Stimulated activated CD4-positive, alpha-beta T cell treated with anti-CD3 and anti-CD28 coated beads, Interleukin-15, amount 100 ng/mL, for 1 hour (primary cell): ENCODE results near the gene DDOST.
"Not testable (repeated sequence)": the region's sequence is repeated elsewhere in the genome, so short reads cannot be mapped to it uniquely, and the experiment has no call there.

Source experiments
- DNase-seq, 2 donors: peaks; one replicate each; pipeline ENCODE4 v3.0.0-alpha.2; 2020; ENCODE audit warnings: low read depth in 1 of 2, low spot score in 1 of 2

Gene DDOST

DNA sequence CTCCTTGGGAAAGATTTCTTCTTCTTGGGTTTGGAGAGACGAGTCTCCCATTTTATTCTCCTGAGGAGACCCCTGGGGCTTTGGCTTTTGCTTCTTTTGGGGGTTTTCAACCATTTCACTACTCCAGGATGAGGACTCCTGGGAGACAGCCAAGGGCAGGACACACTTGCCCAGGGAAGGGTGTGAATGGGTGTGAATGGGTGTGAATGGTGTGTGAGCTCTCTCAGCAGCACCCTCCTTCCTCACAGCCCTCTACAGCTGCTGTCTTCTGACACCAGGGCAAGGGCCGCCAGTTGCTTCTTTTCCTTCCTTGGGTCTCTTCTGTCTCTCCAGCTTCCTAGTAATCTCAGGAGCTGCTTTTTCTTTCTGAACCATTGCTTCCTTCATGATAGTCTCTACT is 32.5 kb upstream of the DDOST start:
- DNase-seq: no peak

DNA sequence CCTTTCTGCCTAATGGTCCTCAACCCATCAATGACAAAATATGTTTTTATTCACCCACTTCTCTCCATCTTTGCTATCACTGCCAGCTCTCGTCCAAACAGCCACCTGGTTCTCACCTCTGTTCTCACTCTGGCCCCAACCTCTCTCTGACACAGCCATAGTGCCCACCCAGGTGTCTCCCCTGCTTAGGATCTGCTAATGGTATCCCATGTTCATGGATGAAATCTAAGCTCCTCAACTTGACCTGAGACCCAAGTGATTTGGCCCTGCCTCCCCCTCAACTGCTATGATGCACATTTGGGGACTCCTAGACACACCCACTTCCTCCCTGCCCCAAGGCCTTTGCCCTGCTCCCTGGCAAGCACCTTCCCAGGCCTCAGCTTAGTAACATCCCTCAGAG is 30.7 kb upstream of the DDOST start:
- no peak for DNase-seq

DNA sequence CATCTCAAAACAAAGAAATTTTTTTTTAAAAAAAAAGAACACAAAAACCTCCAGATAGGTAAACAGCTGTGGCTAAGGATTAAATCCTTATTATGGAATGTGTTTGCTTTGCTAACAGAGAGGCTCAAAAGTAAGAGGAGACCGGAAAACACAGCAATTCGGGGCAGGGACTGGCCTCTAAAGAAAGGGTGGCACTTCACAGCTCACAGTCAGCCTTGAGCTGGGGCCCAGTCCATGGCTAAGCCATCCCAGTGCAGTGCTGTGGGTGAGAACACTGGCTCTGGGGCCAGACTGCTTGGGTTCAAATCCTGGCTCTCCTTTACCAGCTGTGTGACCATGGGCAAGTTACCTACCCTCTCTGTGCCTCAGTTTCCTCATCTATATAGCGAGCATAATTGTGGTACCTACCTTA is 28.5 kb upstream of the DDOST start:
- no peak for DNase-seq

DNA sequence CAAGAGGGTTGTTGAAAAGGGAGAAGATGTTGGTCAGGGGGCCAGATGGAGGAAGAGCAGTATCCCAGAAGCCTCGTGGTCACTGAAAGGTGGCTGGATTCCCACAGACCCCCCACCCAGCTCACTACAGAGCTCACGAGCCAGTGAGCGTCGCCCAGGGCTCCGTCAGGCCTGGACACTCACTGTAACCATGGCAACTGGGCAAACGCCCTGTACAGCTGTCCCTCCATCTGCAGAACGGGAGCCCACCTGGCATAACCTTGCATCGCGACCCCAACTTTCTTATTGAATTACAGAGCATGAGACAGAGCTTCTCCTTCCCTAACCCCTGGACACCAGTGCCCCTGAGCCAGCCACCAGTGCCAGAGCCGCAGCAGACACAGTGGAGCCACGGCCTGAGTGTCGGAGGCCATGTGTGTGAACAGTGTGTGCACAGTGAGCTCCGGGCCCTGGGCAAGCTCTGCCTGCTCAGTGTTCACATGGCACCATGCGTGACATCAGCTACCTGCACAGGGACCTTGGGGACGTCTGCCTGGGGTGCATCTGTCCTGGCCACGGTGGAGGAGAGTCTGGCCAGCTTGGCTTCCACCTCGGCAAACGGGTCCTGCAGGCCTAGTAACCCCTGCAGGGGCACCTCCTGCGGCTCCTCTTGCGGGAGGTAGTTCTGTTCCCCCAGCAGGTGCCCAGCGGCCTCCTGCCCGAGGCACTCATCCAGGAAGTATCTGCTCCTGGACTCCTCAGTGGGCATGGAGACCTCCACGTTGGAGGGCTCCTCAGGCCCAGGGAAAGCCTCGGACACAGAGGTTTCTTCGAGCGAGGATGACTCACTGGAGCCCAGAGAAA is 25.9 kb upstream of the DDOST start:
- no peak for DNase-seq

DNA sequence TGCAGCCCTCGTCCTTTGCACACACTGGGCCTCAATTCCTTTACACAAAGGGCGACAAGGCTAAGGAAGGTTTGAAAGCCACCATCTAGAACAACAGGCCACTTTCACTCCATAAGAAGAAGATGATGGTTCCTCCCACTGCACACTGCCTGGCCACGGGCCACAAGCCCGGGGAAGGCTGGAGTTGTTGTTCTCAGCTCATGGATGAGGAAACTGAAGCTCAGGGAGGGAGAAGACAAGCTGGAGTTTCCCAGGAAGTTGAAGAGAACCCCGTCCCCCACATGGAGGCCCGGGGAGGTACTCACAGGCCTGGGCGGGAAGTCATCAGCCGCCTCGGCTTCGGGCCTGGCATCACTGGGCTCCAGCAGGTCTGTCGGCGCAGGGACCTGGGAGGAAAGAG is 24.6 kb upstream of the DDOST start:
- no peak for DNase-seq

DNA sequence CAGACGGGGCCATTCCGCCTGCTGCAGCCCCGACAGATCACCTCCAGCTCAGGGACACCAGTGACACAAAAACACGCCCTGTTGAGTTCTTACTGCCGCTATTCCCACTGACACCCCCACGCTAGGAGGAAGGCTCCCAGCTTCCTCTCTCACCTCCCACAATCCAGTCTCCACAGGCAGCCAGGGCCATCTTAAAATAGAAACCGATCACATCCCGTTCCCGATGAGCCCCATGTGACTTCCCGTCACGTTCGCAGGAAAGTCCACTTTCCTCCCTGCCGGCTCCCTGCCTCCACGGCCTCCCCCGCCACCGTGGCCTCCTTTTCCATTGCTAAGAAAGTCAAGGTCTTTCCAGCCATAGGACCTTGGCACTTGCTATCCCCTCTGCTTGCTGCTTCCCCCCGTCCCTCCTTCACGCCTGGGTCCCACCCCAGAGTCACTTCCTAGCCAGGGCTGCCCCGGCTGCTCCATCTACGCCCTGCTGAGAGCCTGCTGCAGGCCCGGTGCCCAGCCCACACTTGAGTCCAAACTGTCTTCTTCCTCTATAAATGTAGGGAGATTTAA is 24.0 kb upstream of the DDOST start:
- no peak for DNase-seq

DNA sequence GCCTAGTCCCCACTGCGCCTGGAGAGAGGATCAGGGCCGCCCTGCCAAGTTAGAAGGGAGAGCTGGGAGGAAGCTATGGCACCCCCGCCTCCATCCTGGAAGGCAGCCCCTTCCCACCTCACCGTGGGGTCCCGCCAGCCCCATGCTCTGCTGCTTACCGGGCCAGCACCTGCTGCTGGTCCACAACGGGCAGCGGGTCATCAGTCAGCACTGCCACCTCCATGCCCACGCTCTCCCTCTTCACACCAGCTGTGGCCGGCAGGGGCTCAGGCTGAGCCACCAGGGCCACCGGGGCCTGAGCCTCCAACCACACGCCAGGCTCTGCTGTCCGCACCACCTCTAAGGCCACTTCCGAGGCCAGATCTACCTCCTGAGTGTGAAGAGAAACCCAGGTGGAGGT is 23.5 kb upstream of the DDOST start:
- DNase-seq: no peak

DNA sequence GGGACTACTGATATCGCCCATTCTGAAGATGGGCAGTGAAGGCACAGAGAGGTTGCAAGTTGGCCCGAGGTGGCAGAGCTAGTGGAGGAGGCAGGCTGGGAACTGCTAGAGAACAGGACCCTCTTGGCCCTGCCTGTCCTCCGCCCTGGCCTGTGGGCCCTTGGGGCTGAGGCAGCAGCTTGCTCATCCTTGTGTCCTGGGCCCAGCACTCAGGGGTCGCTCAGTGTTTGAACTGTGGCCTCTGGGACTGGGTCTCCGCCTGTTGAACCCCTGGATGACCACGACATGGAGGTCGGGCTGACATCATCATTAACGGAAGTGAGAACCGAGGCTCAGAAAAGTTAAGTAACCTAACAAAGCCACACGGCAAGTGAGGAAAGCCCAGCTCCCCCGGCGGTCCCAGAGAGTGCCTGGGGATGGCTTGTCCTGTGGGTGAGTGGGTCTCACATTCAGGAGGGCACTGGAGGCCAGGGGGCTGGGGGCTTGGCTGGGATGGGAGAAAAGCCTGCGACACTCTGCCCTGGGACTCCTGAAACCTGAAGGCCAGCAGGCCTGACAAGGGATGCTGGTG is 23.0 kb upstream of the DDOST start:
- no peak for DNase-seq

DNA sequence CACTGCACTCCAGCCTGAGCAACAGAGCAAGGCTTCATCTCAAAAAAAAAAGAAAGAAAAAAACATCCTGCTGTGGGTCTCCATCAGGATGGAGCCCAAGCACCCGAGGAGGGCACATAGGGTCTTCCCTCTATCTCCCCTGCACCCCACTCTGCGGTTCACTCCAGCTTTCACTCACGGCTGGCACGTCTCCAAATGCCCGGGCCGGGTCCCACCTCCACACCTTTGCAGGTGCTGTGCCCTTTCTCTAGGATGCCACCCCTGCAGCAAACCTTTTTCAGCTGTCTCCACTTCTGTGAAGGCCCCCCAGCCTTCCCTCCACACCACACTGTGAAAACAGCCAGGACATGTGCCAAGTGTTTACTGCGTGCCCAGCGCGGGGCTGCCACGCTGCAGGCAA is 22.4 kb upstream of the DDOST start:
- DNase-seq: no peak

DNA sequence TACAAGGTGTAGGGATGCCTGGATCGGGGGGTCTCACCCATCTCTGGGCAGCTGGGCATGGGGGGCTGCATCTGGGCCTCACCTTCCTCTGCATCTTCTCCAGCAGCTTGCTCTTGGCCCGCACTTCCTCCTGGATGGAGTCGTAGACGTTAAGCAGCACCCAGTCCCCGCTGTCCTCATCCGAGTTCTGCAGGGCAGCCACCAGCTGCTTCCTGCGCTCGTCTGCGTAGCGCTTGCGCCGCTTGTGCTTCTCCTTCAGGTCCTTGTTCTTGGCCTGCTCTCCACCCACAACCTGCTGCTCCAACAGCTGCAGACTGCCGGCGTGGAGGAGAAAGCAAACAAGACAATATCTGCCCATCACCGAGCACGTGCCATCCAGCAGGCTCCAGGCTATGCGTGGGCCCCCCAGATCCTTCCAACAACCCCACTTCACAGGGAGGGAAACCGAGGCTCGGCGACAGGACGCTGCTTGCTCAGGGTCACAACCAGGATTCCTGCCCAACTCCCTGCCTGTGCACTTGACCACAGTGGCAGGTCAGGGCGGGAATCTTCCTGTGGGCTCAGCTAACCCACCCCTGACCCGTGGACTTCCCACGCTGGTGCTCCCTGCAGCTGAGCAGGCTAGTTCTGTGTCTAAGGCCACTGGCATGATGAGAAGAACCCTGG is 21.5 kb upstream of the DDOST start:
- DNase-seq: no peak

DNA sequence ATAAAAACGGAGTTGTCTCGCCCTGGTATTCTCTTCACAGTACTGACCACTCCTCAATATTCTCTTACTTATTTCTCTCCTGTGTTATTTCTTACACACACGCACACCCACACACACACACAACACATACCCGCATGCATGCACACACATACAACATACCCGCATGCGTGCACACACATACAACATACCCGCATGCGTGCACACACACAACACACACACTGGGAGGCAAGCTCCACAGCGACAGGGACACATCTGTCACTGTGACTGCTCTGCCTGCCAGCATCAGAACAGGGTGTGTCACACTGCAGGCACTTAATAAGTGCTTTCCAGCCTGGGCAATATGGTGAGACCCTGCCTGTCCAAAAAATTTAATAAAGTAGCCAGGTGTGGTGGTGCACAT is 20.8 kb upstream of the DDOST start:
- DNase-seq: no peak

DNA sequence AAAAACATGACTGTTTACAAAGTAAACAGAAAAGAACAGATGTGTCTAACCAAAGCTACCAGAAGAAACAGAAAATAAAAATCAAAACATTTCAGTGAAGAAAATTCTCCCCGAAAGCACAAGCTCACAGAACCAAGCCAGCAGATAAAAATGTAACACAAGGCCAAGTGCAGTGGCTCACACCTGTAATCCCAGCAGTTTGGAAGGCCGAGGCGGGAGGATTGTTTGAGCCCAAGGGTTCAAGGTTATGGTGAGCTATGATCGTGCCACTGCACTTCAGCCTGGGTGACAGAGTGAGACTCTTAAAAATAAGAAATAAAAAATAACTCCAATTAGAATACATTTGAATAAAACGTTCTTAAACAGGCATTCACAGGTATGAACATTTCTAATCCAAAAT is 19.1 kb upstream of the DDOST start:
- no peak for DNase-seq

DNA sequence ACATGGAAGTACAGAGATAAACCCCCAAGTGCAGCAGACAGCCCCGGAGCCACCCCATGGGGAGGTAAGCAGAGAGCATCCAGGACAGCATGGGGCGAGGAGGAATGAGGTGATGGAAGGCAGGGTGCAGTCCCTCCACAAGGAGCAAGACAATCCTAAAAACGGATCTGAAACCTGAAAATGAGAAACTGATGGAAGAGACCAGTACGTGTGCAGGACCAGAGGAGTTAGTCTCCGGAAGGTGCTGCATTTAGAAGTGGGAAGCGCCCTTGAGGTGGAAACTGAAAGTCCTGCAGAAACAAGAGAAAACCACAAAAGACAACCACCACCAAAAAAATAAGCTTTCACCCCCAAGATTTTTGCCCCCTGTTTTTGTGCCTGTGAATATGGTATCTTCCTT is 17.4 kb upstream of the DDOST start:
- DNase-seq: no peak

DNA sequence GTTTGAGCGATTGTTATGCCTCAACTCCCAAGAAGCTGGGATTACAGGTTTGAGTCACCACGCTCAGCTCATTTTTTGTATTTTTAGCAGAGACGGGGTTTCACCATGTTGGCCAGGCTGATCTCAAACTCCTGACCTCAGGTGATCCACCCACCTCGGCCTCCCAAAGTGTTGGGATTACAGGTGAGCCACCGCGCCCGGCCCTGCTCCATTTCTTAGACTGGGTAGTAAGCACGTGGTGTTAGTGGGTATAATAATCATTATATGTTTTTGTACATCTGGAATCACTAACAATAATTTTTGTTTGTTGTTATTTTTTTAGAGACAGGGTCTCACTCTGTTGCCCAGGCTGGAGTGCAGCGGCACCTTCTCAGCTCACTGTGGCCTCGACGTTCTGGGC is 12.5 kb upstream of the DDOST start:
- DNase-seq: not testable (repeated sequence)

DNA sequence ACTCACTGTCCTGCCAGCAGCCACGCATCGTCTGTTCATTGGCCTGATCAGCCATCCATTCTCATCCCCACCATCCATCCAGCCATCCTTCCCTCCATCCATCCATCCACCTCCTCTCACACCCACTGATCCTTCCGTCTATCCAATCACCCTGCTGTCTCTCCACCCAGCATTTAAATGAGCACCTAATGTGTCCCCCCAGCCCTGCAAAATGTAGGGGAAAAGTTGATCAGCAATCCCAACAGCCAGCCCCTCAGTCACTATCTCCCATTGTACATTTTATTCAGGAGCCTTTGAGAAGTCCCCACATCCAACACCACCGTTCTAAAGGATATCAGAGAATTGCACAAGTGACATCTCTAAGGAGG is 11.1 kb upstream of the DDOST start:
- DNase-seq: no peak

DNA sequence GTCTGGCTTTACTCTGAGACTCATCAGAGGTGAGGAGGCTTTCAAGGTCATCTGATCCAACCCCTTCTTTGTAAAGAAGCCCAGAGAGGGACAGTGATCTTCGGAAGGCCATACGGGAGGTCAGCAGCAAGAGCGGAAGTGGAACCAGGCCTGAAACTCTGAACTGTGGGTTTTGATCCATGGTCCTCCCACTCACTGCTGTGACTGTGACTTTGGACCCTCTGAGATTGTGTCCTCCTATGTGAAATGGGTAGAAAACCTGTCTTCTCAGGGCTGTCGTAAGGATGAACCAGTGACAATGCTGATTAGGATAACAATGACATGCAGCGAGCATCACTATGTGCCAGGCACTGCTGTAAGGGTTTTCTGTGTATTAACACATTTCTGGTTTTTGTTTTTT is 9.8 kb upstream of the DDOST start:
- no peak for DNase-seq

DNA sequence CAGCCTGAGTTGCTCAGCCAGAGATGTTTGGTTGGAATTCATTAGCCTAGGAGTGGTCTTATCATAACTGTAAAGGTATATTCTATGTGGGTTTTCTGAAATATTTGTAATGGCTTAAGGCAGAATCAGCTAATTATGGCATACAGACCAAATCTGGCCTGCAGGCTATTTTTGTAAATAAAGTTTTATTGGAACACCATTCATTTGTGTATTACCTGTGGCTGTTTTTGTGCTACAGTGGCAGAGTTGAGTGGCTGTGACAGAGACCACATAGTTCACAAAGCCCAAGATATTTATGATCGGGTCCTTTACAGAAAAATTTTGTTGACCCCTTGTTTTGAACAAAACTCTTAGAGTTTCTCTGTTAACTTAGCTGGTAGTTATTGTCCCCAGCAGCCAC is 7.4 kb upstream of the DDOST start:
- DNase-seq: no peak

DNA sequence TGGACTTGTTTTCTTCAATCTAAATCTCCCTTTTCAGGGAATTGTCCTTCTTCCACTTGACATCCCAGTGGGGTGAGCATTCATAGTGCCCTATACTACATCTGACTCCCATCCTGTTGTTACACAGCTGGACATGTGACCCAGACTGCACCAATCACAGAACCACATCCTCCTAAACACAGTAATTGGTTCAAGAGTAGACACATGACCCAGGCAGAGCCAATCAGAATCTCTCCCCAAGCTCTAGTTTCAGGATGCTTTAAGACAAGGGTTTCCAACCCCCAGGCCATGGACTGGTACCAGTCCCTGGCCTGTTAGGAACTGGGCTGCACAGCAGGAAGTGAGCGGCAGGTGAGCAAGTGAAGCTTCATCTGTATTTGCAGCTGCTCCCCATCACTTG is 5.6 kb upstream of the DDOST start:
- DNase-seq: no peak

DNA sequence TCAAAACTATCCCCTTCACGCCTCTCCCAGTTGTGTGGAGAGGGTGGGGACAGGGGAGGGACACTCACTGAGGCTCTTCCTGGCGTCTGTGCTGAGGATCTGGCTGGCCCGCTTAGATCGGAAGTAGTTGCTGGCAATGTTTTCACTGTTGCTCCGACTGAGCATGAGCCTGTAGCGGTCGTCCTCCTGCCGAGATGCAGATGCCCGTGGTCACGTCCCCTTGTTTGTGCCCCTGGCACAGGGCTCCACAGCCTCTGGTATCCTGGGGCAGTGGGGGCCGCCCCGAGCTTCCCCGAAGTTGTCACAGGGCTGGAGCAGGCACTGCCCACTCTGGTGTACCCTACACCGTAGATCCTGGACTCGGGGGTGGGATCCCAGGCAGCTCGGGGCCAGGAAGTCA is 5.0 kb upstream of the DDOST start:
- no peak for DNase-seq

DNA sequence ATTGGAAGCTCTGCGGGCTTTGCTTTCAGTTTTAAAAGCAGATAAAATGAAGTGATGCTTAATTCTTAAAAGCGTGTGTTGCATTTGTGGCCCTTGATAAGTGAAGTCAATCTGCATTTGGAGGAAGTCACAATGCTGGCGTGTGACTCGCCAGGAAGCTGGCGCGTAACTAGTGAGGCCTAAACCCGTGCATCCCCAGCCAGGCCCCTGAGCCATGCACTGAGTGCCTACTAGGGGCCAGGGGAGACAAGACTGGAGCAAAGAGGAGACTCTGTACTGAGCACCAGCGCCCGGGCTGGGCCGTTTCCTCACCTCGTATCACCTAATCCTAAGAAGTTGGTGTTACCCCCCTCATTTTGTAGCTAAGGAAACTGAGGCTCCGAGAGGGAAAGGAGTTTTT is 4.6 kb upstream of the DDOST start:
- DNase-seq: no peak

DNA sequence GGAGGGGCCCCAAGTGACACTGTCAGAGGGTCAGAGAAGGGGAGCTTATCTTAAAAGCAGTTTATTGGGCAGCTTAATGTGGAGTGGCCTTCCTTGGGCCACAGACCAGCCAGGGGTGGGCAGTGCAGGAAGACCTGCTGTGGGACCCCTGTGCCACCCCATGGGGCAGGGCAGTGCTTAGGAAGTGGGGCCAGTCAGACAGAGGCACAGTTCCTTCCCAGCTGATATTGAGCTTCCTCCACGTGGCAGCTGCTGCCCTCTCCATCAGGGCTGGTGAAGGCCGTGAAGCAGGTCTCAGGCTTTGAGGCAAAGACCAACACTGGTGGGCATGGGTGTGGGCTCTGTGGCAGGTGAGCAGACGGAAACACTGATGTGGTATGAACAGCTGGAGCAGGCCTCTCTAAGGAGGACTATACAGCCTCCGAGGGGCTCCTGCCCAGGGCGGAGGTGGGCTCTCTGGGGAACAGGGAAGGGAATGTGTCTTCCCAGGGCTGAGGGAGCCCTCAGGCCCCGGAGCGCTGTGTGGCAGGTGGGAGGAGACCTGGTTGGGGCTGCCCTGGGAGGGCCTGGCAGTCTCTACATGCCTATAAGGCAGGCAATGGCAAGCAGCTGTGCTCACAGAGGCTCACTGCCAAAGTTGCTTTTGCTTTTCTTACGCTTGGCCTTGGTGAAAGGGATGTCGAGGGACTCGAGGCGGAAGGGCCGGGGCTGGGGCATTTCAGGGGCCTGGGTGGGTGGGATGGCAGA is 3.0 kb upstream of the DDOST start:
- no peak for DNase-seq

DNA sequence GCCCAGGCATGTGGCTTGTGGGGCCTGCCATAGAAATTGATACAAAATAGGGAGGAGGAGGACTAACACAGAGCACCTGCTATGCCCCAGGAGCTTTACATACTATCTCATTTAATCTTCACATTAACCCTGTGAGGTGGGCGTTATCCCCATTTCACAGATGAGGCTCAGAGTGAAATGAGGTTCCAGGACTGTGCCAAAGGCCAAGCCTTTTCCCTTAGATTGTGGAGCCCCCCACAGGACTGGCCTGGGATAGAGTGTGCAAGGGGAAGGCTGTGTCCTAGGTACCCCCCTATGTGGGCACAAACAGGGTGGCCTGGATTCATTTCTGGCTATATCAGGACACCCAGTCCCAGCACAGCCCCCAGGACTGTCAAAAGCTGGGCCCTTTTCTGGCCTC is 2.2 kb upstream of the DDOST start:
- no peak for DNase-seq
